Measurements from ENCODE around the gene CST2.
"Not testable (repeated sequence)": the region's sequence is repeated elsewhere in the genome, so short reads cannot be mapped to it uniquely, and the experiment has no call there.

Gene CST2, protein sequence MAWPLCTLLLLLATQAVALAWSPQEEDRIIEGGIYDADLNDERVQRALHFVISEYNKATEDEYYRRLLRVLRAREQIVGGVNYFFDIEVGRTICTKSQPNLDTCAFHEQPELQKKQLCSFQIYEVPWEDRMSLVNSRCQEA

DNA sequence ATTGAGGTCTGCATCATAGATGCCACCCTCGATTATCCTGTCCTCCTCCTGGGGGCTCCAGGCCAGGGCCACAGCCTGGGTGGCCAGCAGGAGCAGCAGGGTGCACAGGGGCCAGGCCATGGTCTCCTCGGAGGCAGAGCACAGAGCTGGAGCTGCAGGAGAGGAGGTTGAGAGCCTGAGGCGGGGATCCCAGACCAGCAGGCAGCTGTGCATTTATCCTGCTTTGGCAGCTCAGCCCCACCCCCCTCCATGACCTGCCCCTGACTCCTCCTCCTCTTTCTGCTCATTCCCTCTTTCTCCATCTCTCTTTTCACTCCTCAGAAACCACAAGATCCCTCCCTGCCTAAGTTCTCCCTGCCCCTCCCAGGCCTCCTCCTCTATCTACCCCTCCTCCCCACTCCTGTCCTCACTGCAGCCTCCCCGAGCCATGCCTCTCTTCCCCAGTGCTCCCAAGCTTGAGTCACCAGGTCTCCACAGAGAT lies at the start of gene CST2:
CST2 (minus strand) TSS at position 189 of the 481 bp plus-strand sequence; CDS start at position 120, 69 bp downstream.
- DNase-seq (ENCODE audit: low read depth in 4 of 4, low spot score in 1 of 4), result no peak

DNA sequence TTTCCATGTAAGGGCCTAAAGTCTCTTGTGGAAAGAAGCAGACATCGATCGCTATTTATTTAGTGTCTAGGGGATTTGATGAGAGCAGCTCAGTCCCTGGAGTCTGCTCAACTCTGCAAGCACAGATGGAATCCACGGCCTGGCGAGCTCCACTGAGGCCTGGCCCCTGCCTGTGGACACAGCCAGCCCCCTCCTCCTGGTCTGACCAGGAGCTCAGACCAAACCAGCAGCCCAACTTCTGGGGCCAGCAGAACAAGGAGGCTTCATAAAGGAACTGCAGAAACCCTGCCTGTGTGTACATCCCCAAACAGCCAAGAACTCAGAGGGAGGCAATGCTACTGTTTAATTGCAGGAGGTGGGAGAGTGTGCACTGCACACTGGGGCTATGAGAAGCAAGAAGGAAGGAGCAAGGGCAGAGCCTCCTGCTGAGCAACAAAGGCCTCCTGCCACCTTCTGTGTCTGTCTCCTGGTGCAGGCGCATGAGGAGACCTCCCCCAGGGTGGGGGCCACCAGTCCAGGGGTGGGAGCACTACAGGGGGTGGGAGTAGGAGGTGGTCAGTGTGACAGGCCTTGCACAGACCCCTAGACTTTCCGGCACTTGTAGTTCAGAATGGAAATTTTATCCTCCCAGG lies 49.2 kb upstream of the CST2 start:
- no peak for DNase-seq (ENCODE audit: low read depth in 4 of 4, low spot score in 1 of 4)

DNA sequence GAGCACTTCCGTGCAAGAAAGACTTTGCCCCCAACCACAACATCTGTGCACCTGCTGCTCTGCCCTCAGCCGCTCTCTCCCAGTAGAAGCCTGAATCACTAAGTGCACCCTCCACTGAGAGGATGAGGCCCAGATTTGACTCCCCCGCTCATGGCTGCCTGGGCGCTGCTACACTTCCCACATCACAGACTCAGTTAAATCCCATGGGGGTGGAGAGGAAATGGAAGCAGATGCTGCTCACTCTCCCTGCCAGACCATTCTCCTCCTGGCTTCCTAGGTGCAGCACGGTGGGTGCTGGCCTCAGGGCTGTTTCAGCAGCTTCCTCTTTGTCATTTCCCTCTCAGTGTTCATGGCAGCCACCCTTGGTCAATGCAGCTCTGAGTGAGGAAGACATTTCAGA lies 48.2 kb upstream of the CST2 start:
- DNase-seq (ENCODE audit: low read depth in 4 of 4, low spot score in 1 of 4), result no peak

DNA sequence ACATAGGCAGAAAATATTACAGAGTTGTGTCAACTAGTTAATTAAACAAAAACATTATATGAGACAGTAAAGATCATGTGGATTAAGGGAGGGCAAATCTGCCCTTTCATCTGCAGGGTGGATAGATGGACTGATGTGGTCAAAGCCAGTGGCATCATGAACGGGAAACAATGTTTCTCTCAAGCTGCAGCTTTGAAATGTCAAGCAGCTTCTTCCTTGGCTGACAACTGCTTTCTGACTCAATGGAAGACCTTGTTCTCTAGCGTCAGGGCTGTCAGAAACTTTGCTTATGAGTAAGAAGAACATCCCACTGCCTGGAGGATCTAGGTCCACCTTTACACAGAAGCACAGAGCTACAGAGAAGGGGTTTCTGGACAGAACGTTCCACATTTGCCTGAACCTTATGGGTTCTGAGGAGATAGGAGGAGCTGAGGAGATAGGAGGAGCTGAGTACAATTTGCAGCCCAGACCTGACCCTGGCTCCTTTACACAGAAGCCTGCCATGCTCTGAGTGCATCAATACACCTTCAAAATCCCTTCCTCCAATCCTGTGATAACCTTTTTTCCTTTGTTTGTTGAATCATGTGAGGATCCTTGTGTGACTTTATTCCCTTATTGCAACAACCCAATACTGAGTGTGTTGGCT lies 47.0 kb upstream of the CST2 start:
- no peak for DNase-seq (ENCODE audit: low read depth in 4 of 4, low spot score in 1 of 4)

DNA sequence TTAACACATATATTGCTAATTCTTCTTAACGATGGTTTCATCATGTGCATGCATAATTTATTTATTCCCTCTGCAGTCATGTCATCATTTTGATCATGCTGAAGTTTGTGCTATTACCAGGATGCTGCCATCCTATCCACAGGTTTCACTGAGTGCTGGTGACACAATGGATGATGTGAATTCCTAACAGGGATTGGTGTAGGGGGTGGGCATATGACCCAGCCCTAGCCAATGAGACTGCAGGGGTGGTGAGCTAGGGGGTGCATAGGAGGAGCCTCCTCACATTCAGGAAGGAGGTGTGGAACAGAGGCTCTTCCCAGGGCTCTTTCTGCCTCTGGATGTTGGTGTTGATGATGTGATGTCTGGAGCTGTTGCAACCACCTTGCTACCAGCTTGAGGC lies 45.5 kb upstream of the CST2 start:
- no peak for DNase-seq (ENCODE audit: low read depth in 4 of 4, low spot score in 1 of 4)

DNA sequence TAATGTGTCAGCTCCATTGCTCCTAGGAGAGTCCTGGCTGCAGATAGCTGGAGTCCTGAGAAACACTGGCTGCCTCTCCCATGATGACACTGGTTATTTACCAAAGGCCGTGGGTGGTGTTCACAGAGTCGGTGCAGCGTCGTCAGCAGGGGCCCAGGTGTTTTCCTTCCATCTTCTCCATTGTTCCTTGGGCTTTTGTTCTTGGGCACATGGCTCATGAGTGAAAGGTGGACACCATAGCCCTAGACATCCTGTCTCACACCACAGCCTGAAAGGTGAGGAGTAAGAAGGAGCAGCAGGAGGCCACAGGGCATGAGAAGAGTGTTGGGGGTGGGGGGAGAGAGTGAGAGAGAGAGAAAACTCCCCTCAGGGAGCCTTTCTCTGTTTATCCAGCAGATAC lies 43.9 kb upstream of the CST2 start:
- DNase-seq (ENCODE audit: low read depth in 4 of 4, low spot score in 1 of 4), result no peak

DNA sequence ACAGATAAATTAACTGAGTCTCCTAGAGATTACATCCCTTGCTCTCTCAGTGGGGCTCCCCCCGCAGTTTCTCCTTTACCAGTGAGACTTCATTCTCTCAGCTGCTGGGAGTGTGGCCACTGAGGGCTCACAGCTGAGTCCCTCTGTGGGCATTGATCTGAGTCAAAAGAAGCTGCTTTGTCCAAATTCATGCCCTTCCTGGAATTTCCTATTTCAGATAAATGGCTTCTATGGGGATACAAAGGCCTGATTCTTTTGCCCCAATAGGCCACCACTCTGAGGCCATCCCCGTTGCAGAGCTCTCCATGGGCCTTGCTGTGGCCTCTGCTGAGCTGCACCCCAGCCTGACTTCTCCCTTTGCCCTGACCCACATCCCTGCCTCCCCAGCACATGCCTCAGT lies 43.0 kb upstream of the CST2 start:
- DNase-seq (ENCODE audit: low read depth in 4 of 4, low spot score in 1 of 4), result no peak

DNA sequence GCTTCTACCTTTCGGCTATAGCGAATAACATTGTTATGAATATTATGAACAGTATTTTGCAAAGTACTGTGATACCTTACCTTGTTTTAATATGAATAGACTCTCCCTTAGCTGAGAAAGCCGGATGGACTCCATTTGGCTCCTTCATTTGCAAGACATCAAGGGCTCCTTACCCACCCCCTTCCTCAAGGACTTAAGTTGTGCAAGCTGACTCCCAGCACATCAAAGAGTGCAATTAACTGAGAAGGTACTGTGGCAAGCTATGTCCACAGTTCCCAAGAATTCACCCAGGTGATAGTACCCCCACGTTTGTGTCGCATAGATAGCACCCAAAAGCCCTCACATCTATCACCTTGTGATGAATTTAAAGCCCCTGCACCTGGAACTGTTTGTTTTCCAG lies 41.8 kb upstream of the CST2 start:
- no peak for DNase-seq (ENCODE audit: low read depth in 4 of 4, low spot score in 1 of 4)

DNA sequence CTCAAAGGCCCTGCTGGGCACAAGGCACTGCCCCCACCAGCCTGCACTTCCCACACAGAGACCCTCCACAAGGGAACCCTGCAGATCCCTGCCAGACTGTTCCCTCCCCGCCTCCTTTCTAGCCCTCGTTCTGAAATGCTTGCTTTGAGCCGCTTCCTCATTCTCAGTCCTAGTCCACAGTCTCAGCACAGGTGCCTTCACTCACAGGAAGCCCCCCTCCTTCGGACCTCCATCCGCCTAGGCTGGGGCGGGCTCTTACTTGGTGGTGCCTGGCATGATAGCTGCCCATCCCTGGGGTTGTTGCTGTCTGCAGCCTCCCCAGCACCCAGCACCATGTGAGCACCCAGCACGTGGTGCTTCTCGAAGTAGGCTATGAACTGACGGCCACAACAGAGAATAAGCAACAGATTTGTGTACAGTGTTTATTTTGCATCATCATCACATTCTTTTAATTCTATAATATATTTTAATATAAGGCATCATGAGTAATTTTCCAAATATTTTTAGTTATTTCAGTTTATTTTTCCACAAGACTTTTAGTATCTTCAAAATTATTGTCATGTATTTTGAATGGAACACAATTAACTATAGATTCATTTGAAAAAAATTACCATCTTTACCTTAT lies 40.7 kb upstream of the CST2 start:
- DNase-seq (ENCODE audit: low read depth in 4 of 4, low spot score in 1 of 4), result no peak

DNA sequence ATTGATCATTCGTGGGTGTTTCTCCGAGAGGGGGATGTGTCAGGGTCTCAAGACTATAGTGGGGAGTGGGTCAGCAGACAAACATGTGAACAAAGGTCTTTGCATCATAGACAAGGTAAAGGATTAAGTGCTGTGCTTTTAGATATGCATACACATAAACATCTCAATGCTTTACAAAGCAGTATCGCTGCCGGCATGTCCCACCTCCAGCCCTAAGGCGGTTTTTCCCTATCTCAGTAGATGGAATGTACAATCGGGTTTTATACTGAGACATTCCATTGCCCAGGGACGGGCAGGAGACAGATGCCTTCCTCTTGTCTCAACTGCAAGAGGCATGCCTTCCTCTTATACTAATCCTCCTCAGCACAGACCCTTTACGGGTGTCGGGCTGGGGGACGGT lies 34.2 kb upstream of the CST2 start:
- not testable (repeated sequence) for DNase-seq (ENCODE audit: low read depth in 4 of 4, low spot score in 1 of 4)

DNA sequence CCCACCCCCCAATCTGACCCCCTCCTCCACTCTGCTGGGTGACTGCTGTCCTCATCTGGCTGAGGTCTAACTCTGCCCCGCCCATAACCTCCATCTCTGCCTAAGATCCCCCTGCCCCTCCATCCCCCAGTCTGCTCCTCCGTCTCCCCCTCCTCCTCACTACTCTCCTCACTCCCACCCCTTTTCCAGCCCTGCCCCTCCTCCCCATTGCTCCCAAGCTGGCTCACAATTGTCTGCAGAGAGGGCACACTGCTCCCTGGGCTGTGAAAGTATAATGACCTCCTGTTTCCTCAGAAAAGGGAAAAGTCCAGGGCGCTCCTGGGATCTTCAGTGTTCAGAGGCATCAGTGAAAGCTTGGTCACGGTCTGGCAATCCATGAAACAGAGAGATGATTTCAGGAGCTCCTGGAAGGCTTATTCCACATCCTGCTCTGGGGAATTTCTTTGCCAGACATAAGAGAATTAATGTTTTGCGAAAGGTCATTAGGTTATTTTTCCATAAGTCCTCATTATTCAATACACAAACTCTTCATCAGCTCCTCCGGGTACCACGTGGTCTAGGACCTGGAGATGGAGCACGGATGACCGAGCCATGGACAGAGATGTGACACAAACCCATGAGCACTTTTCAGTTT lies 31.6 kb upstream of the CST2 start:
- no peak for DNase-seq (ENCODE audit: low read depth in 4 of 4, low spot score in 1 of 4)

DNA sequence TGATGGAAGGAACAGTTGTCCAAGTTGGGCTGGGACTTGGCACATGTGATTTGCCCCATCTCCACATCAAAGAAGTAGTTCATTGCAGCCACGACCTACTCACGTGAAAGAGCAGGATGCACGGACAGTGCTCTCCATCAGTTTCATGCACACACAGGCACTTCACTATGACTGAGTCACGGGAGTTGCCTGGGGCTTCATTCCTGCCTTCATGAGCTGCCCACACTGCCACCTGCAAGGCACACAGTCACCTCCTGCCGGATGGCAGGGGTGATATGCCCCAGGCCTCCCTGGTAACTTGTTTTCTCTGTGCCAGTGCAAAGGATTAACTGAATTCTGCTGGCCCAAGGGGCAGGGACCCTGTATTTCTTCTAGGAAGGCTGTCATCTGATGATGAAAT lies 30.2 kb upstream of the CST2 start:
- DNase-seq (ENCODE audit: low read depth in 4 of 4, low spot score in 1 of 4), result no peak

DNA sequence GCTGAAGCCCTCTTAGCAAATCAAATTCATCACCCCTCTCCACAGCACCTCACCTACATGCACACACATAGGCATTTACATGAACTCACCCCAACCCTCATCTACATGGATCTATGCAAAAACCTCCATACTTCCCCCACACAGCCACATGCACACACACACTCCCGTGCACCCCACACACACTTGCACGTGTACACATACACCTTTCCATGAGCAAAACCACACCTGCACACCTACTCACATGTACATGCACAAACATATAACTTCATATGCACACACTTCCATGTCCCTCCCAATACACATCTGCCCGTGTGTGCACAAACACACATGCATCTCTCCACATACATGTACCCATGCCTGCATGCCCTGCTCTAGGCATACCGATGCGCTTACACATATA lies 29.7 kb upstream of the CST2 start:
- DNase-seq (ENCODE audit: low read depth in 4 of 4, low spot score in 1 of 4), result no peak

DNA sequence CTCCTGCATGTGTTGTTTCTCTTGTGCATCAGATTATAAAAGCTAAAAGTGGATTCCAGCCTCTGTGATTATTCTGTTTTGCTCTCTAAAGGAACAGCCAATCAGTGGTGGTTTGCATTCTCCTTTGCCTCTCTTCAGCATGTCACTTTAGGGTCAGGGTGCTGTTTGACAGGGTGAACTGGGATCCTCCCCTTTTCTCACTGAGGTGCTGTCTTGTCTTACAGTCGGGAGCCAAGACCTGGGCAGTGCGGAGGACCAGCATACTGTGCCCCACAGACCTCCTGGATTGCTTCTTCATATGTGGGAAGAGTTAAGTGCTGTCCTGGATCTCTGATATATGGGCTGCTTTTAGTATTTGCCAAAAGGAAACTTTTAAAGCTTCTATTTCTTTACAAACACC lies 15.2 kb upstream of the CST2 start:
- no peak for DNase-seq (ENCODE audit: low read depth in 4 of 4, low spot score in 1 of 4)

DNA sequence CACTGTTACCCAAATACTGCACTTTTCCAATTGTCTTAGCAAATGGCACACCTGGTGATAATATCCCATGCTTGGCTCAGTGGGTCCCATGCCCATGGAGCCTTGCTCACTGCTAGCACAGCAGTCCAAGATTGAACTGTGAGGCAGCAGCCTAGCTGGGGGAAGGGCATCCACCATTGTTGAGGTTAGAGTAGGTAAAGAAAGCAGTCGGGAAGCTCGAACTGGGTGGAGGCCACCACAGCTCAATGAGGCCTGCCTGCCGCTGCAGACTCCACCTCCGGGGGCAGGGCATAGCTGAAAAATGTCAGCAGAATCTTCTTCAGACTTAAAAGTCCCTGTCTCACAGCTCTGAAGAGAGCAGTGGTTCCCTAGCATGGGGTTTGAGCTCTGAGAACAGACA lies 9.2 kb upstream of the CST2 start:
- DNase-seq (ENCODE audit: low read depth in 4 of 4, low spot score in 1 of 4), result no peak

DNA sequence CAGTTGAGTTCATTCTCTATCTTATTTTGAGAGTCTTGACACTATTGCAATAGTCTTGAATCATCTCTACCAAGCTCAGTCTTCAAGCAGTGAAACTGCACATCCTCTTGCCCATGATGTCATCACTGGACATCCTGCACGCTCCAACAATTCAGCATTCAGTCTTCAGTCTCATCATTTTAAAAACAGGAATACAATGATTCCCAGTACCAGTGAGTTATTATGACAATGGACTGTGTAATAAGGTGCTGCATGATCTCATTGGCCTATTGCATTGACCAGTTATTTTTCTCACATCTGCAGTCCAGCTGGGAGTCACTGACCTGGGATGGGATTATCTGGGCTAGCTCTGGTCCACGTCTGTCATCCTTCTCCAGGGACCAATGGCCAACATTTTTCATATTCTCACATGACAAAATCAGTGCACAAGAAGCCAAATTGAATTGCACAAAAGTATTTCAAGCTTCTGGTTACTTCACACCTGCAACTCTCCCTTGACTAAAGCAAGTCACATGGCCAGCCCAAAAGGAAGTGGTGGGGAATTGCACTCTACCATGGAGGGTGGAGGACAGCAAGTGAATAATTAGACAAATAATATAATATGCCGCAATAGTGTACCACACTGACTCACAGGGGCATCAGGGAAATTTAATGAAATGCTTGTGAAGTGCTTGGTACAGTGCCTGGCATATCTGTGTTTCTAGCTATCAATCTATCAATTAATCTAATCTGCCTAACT lies 6.4 kb upstream of the CST2 start:
- DNase-seq (ENCODE audit: low read depth in 4 of 4, low spot score in 1 of 4), result no peak

DNA sequence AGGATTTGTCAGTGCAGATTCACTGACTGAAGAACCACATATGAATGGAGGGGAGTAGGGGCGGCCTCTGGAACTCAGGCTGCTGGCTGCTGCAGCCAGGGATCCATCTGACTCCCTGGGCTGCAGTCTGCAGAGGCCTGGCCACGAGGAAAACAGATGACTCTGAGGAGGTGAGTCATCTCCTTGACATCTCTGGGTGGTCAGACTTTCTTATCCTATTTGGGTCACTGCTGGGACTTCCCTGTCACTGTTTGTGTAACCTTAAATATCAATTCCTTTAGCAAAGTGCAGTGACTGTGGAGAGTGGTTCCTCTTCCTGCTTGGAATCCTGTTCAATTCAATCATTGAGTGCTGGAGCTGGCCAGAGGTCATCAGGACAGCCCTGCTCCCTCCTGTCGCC lies 5.4 kb upstream of the CST2 start:
- DNase-seq (ENCODE audit: low read depth in 4 of 4, low spot score in 1 of 4), result not testable (repeated sequence)

DNA sequence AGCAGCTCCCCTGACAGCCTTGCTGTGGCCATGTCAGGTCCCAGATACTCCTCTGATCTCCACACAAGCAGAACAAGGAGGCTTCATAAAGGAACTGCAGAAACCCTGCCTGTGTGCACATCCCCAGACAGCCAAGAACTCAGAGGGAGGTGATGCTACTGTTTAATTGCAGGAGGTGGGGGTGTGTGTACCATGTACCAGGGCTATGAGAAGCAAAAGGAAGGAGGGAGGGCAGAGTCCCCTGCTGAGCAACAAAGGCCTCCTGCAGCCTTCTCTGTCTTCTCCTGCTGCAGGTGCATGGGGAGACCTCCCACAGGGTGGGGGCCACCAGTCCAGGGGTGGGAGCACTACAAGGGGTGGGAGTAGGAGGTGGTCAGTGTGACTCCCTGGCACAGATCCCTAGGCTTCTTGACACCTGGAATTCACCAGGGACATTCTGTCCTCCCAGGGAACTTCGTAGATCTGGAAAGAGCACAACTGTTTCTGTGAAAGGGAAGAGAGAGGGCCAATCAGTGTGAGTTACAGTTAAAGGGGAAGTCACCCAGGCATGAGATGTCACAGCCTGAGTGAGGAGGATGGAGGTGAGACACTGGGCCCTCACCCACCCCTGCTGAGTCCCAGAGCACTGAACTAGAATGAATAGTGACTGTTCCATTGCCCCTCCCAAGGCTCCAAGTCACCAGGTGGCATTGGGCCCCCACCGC lies 2.8 kb downstream of the CST2 start:
- DNase-seq (ENCODE audit: low read depth in 4 of 4, low spot score in 1 of 4), result no peak

DNA sequence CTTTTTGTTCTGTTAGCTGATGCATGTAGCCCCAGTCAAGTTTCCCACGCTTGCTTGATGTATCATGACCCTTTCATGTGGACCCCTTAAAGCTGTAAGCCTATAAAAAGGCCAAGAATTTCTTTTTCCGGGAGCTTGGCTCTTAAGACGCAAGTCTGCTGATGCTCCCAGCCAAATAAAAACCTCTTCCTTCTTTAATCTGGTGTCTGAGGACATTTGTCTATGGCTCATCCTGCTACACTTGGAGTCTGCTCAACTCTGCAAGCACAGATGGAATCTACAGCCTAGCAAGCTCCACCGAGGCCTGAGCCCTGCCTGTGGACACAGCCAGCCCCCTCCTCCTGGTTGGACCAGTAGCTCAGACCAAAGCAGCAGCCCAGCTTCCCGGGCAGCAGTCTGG lies 3.4 kb downstream of the CST2 start:
- DNase-seq (ENCODE audit: low read depth in 4 of 4, low spot score in 1 of 4), result no peak

DNA sequence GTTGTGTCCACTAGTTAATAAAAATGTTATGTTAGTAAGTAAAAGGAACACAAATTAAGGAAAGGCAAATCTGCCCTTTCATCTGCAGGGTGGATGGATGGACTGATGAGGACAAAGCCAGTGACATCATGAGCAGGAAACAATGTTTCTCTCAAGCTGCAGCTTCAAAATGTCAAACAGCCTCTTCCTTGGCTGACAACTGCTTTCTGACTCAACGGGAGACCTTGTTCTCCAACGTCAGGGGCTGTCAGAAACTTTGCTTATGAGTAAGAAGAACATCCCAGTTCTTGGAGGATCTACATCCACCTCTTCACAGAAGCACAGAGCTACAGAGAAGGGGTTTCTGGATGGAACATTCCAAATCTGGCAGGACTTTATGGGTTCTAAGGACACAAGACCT lies 6.0 kb downstream of the CST2 start:
- no peak for DNase-seq (ENCODE audit: low read depth in 4 of 4, low spot score in 1 of 4)

DNA sequence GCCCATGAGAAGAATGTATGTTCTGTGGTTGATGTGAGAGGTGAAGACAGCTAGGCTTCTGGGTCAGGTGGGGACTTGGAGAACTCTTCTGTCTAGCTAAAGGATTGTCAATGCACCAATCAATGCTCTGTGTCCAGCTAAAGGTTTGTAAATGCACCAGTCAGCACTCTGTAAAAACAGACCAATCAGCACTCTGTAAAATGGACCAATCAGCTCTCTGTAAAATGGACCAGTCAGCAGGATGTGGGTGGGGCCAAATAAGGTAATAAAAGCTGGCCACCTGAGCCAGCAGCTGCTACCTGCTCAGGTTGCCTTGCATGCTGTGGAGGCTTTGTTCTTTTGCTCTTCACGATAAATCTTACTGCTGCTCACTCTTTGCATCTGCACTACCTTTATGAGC lies 15.0 kb downstream of the CST2 start:
- DNase-seq (ENCODE audit: low read depth in 4 of 4, low spot score in 1 of 4), result not testable (repeated sequence)
